Stimulated activated CD4-positive, alpha-beta T cell treated with anti-CD3 and anti-CD28 coated beads, Interleukin-2, amount 100 ng/mL, for 48 hours (primary cell): ENCODE measurements around the gene PRR19.
"Not testable (repeated sequence)": the region's sequence is repeated elsewhere in the genome, so short reads cannot be mapped to it uniquely, and the experiment has no call there.

ENCODE experiments used
- DNase-seq, 2 donors: peaks; one replicate each; pipeline ENCODE4 v3.0.0-alpha.2; 2020

PRR19 gene, protein sequence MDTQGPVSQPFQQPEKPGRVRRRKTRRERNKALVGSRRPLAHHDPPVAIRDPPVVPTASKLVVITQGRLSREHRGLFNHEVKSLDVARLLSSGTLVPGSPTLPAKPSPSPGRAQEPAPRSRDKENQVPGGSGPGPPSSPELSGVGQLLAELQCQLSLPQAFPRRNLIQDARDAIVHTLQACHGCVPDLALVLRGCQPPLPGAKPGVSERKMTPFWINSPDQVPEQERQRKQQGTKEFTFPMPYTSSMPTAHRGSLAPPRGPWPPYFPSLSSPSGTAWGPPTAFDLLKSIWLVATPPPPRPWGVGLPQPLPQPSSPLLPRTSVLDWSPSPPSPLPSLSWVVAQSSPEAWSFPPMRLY

DNA sequence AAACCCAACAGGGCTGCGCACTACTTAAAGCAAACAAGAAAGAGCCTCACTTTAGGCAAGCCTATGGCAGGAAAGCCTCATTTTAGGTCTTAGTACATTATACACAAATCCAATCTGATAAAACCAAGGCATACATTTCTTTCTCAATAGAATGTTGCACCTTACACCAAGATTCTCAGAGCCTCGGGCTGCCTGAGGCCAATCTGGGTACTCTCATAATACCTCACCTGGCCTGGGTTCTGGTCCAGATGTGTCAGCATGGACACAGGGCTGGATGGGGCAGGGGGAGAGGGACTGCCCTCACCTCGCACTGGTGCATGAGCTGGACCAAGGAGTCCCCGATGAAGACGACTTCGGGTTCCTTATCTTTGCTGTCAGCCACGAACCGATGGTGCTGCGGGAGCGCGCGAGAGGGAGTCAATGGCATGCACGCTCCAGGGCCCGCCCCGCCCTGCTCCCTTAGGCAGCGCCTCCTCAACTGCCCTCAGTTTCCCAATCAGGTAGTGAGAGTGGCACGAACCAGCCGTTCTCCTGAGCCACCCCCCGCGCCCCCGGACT, at the start of gene PRR19:
PRR19 (plus strand) TSS at position 487 of the 558 bp plus-strand sequence. CDS start 7,453 bp downstream, outside the sequence.
- no peak for DNase-seq

DNA sequence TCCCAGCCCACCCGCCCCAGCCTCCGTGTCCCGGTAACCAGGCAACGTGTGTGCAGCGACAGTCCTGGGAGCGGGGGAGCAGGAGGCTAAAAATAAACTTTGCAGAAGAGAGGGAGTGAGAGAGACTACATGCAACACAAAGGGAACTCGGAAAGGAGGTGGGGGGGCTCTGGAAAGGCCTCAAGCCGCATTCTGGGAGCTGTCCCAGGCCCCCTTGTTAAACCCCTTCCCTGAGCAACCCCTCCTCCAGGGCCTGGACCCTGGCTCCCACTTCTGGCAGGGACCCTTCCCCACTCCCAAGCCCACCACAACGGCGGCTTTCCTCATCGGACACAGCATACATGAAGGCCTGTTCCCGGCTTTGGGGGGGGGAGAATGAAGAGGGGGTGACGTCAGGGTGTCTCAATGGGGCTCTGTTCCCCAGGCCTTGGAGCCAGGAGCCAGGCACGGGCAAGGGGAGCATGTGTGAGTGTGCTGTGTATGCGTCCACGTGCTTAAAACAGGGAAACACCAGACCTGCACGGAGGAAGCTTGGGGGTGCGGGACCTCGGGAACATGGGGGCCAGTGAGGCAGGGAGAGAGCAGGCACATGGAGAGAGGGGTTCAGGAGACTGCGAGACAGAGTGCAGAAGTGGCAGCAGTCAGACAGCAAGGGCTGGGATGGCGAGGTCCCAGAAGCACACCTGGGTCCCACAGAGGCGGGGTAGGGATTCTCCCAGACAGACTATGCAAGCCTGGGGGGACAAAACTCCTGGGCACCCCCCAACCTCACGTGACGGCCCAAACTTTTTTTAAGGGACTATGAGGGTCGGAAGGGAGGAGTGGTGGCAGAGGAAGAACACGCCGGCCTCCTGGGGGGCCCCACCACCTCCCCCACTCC, 49.3 kb upstream of the PRR19 start:
- no peak for DNase-seq

DNA sequence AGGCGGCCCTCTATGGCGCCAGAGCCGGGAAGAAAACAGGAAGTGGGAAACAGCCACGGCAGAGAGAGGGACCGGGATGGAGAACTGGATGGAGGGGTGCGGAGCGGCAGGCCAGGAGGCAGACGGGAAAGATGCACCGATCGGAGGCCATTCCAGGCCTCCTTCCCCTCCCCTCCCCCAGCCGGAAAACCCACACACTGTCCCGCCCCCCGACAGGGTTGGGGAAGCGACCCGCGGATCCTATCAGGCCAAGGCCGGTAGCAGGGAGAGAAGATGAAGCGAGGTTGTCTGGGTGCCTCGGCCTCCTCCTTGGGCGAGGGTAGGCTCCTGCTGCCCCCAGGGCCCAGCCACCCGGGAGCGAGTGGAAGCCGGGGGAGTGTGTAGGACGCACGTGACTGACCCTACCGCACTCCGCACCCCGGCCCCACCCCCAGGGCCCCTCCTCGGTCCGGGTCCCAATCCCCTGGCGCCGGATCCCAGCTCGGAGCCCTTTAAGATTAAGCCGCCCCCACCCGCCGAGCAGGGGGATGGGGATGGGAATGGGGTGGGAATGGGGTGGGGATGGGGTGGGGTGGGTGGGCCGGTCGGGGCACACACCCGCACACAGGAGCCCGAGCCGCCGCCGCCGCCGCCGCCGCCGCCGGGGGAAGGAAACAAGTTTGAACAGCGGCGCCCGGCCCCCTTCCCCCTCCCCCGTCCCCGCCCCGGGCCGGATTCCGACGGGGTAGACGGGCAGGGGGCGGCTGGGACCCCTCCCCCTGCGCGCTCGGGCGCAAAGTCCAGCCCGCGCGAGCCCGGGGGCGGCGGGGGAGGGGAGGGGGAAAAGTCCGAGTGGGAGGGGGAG, 48.5 kb upstream of the PRR19 start:
- DNase-seq = peak; percentile 50 to 57

DNA sequence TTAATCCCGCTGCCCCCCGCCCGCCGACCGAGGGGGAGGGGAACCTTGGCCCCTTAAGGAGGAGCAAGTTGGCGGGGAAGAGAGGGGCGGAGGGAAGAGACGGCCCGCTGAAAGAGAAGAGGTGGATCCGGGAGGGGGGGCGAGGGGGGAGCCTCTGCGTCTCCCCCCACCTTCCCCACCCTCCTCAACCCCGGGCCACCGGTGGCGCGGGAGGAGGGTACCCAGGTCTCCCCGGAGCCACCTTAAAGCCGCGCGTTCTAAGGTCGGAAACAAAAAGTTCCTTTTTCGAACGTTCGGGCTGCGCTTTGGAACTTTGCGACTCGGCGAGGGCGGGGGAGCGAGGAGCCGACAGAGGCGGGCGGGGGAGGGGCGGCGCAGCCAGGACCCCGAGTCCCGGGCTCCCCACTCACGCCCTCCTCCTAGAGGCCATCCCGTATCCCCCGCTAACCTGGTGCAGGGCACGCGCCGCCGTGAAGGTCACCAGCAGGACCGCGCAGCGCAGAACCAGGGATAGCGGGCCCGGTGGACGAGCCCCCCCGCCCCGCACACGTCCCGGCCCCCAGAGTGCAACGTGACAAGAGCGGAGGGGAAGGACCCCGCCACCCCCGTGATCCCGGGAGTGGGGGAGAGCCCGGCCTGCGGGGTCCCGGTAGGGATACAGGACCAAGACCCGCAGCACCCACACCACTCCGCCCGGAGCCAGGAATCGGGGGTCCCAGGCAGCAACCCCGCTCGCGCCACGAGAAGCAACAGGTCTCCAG, 47.7 kb upstream of the PRR19 start:
- DNase-seq = peak; percentile 64 to 66

DNA sequence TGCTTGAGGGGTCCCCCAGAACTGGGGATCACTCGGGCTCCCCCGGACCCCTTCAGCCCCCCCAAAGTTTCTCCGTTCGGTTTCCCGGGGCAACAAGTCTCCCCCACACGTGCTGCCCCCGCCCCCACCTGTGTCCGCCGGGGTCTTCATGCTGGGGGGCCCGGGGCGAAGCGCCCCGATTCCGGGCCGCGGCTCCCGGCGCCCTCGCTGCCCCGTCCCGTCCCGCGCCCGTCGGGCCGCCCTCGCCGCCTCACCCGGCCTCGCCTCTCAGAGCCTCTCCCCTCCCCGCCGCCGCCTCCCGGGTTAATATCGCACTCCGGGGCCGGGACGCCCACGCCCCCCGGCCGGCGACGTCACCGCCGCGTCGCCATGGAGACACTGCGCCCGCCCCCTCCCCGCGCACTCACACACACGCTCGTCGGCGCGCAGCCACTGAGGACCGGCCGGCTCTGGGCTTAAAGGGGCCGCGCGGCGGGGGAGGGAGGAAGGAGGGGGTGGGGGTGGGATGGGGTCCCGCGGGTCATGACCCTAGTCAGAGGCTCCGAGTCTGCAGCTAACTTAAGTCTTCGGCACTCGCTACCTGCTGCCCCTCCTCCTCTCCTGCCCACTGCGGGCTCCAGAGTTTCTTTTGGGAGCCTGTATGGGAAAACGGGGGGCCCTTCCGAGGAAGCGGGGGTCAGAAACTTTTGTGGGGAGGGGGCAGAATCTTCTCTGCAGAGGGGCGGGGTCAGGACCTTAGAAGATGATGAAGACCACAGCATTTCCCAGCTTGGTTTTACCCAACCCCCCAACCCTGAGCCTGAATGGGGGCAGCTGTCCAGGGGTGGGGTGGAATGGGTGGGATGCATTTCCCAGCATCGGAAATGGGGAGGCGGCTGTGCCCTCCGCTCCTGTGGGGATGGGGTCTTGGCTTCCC, 46.8 kb upstream of the PRR19 start, which contains the start of gene ERF:
ERF (minus strand) TSS at position 279 of the 916 bp plus-strand sequence; CDS start at position 150, 129 bp downstream.
- peak; percentile 91 to 95 for DNase-seq

DNA sequence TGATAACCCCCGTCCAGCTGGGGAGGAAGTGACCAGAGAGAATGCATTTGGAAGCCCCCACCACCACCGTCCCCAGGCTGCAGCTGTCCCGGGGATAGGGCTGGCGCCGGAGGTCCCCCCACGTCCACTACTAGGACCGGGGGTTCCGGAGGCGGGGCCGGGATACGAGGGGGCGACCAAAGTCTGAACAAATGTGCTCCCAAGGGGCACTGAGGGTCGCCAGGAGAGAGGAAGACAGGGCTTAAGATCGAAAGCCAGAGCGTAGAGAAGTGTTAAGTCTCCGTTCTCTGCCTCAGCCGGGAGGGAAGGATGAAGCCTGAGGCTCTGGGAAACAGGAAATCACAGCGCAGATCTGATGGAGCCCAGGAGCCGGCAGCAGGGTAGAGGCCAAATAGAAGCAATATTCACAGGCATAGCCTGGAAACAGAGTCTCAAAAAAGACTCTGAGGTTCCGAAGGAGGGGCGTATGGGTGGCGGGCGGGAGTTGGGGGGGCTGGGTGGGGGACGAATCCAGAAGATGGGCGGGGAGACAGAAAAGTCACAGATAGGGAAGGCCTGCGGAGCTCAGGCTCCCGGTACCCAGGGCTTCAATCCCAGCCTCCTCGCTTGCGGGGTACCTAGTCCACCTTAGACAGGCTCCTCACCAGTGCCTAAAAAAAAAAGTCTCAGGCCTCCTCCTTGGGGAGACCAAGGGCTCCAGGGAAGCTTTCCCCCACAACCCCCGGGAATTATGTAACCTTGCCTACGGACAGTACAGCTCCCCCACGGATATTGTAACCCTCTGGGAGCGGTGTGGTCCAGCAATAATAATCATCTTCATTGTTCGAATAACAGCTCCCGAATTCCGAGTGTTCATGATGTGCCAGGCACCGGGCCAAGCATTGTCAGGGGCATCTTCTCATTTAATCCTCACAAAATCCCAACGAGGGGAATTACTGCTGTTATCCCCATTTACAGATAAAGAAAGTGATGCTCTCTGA, 45.9 kb upstream of the PRR19 start:
- DNase-seq = no peak

DNA sequence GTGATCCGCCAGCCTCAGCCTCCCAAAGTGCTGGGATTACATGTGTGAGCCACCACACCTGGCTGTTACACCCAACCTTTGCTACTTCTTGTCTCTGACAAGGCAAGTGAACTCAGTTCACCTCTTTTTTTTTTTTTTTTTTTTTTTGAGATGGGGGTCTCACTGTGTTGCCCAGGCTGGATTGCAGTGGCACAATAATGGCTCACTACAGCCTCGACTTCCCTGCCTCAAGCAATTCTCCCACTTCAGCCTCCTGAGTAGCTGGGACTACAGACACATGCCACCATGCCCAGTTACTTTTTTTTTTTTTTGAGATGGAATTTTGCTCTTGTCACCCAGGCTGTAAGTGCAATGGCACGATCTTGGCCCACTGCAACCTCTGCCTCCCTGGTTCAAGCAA, 44.1 kb upstream of the PRR19 start:
- not testable (repeated sequence) for DNase-seq

DNA sequence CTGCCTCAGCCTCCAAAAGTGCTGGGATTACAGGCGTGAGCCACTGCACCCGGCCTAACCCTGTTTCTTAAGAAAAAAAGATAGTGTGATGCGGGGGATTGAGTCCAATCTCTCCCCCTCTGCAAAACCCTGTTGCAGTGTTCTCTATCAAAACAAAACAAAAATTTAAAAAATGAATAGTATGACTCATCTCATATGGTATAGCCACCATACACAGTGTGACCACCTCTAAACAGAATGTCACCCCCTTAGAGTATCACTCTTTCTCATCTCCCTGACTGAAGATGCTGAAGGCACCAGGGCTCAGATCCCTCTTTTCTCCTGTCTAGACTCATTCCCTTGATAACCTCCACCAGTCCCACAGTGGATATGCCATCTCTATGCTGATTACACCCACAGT, 40.2 kb upstream of the PRR19 start:
- DNase-seq = no peak

DNA sequence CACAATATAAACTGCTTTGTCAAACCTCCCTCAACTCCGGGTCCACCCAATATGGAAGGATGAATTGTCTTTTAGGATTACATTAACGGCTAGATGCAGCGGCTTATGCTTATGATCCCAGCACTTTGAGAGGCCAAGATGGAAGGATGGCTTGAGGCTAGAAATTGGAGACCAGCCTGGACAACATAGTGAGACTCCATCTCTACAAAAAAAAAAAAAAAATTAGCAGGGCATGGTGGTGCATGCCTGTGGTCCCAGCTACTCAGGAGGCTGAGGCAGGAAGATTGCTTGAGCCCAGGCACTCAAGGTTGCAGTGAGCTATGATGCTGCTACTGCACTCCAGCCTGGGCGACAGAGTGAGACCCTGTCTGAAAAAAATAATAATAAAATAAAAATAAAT, 35.8 kb upstream of the PRR19 start:
- DNase-seq = not testable (repeated sequence)

DNA sequence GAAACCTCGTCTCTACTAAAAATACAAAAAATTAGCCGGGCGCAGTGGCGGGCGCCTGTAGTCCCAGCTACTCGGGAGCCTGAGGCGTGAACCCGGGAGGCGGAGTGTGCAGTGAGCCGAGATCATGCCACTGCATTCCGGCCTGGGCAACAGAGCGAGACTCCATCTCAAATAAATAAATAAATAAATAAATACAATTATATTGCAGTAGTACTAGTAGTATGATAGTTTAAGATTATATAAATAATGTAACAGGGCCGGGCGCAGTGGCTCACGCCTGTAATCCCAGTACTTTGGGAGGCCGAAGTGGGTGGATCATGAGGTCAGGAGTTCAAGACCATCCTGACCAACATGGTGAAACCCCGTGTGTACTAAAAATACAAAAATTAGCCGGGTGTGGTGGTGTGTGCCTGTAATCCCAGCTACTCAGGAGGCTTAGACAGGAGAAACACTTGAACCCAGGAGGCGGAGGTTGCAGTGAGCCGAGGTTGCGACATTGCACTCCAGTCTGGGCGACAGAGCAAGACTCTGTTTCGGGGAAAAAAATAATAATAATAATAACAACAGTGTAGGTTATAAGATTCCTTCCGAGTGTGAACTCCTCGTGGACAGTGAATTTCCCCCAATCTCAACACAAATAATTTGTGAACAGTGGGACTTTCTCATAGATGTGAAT, 34.9 kb upstream of the PRR19 start:
- not testable (repeated sequence) for DNase-seq

DNA sequence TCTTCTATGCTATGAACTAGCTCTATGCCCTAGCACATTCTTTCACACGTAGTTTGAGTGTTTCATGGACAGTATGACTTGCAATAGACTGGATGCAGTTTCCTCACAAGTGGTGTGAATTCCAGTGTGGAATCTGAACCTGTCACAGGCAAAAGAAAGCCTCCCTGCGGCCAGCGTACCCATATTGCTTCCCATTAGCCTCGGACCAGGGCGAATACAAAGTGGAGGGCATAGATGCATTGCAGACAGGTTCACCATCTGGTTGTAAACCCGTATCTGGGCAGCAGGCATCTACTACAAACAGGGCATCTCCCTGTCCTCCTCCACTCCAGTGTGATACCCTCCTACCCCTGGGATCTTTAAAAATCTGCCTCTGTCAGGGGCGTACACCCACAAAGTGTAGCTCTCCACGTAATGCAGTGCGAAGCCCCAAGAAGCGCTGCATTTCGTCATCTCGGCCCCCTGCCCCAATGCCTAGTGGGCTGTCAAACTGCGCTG, 34.2 kb upstream of the PRR19 start:
- no peak for DNase-seq

DNA sequence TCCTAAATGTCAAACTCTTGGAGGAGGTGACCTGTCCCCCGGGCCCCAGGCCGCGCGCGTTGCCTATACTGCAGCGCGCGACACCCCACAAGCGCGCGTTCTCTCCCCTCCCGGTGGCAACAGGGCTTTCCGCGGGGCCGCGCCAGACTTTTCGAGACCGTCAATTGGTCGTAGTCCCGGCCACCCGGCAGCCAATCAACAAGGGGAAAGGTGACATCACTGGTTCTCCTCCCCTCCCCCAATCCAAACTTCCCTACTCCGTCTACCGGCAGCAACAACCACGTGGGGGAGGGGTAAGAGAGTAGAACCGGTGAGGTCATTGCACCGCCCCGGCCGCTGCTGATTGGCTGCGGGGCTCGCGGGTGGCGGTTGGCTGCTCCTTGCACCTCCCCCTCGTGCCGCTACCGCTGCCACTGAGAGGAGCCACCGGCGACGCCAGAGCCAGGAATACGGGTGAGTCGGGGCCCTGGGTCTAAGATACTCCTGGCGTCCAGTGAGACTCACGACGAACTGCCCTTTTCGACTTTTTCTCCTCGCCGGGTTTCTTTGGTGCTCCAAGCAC, 33.7 kb upstream of the PRR19 start:
- DNase-seq = peak; percentile 93 to 96

DNA sequence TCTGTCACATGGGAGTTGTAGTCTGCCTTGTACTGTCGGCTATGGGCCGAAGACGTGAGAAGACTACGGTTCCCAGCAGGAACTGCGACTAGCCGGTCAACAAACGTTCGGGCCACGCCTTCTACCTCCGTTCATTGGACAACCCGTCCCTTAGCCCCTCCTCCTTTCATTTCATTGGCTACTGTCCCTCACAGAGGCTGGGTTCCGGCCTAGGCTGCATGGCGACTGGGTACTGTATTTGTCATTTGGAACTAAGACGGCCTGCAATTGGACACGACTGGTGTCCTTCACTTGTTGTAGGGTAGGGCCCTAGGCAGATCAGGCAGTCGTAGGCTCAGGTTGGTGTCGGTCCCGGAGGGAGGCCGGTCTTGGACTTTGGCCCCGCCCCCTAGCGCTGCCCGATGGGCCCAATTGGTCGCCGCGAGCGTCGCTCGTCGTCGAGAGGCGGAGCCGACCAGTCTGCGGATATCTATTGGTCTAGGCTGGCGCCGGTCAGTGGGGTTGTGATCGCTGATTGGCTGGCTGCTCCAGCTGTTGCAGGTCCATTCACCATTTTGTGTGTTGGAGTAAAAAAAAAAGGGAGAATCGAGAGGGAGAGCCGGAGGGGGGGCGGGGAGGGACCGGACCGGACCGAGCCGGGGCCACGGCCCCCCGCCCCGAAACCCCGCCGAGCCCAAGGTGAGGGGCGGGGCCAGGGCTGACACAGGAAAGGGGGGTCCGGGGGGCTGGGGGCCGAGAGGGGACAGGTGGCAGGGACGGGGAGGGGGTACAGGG, 33.0 kb upstream of the PRR19 start, which contains the start of gene CIC:
CIC (plus strand) TSS at position 549 of the 774 bp plus-strand sequence. CDS start 2,532 bp downstream, outside the sequence.
- peak; percentile 97 to 98 for DNase-seq

DNA sequence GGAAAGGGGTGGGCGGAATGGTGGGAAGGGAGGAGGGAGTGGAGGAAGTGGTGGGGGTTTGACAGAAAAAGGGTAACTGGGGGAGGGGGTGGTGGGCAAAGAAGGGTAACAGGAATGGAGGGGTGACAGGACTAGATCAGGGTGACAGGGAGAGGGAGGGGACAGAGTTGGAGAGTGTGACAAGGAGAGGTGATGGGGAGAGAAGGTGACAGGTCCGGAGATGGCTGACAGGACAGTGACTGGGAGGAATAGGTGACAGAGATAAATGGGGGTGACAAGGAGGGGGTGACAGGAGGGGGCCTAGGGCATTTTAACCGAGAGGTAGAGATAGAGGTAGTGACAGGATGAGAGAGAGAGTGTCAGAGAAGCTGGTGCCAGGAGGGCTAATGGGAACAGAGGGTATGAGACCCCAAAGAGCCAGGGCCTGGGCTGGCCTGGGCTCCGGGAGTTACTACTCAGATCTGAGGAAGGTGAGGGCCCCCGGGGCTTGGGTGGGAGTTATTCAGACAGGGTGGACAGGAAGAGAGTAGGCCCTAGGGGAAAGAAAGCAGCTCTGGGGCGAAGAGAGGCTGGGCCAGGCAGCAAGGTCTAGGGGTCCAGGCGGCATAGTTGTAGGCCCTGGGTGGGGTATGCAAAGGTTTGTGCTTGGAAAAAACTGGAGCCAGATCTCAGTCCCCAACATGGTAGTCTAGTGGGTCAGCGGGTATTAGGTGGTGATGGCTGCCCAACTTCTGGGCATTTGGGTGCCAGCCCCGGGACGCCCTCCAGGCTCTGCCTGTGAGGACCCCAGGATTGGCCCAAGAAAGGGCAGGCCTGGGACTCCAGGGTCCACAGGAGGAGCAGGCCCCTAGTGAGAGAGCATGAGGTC, 32.2 kb upstream of the PRR19 start:
- DNase-seq = no peak

DNA sequence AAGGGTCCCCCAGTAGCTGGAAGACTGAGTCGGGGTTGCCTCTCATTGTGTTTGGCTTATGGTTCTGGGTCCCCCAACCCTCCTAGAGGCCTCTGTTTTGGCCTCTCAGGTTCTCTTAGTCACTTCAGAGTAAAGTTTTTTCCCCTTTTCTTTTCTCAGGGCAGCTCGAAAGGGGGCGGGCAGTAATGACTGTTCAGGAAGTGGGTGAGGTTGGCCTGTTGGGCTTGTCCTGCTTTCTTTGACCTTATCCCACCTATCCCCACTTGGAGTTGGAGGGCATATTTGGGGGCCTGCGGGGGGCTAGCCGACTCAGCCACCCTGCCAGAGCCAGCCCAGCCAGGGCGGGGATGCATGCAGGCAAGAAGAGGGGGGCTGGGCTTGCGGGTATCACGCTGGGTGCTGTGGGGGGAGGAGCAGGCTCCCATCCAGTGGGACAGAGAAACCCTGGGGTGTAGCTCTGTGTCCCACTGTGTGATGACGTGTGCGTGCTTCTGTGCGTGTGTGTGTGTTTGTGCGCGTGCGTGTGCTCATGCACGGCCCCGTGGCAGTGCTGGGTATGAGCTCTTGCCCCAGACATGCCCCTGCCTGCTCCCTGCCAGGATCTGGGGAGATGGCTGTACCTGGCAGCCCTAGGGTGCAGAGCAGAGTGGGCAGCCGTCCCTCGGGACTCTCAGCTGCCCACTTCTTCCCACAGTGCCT, 31.4 kb upstream of the PRR19 start:
- DNase-seq = peak; percentile 53 to 56

DNA sequence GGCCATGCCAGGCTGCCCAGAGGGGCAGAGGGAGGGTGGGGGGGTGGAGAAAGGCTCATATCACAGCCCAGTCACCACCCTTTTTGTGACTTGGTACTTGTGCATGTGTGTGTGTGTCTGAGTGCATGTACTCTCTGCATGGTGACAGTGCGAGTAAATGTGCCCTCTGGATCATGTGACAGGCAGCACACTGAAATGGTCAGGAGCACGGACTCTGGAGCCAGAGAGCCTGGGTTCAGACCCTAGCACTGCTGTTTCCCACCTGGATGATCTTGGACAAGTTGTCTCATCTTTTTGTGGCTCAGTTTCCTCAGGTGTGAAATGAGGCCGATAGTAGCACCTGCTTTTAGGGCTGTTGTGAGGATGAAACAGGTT, 30.9 kb upstream of the PRR19 start:
- DNase-seq = no peak
